GM21717 (cell line): ENCODE data around the gene ZDHHC5.
"Not testable (repeated sequence)": the region's sequence is repeated elsewhere in the genome, so short reads cannot be mapped to it uniquely, and the experiment has no call there.

Experiments used
- ATAC-seq: cut with Tn5 transposase; IDR thresholded peaks from one replicate; pipeline ENCODE4 v1.9.1; 2021; ENCODE audit warnings: mild to moderate bottlenecking, moderate library complexity; ENCODE audit not compliant: unreplicated experiment

The ZDHHC5 gene

GRCh38 chr11:57662893-57663292 is 5.0 kb upstream of the ZDHHC5 start:
- no peak for ATAC-seq

- ATAC-seq = no peak
Observed at GRCh38 chr11:57663975-57664374, 3.9 kb upstream of the ZDHHC5 start.

GRCh38 chr11:57667117-57667735 is 688 bp upstream of the ZDHHC5 start:
- peak; percentile 67 for ATAC-seq

GRCh38 chr11:57668434-57668782 is 494 bp downstream of the ZDHHC5 start:
- peak; percentile 15 for ATAC-seq

GRCh38 chr11:57674251-57674650 is 6.3 kb downstream of the ZDHHC5 start:
- no peak for ATAC-seq

DNA sequence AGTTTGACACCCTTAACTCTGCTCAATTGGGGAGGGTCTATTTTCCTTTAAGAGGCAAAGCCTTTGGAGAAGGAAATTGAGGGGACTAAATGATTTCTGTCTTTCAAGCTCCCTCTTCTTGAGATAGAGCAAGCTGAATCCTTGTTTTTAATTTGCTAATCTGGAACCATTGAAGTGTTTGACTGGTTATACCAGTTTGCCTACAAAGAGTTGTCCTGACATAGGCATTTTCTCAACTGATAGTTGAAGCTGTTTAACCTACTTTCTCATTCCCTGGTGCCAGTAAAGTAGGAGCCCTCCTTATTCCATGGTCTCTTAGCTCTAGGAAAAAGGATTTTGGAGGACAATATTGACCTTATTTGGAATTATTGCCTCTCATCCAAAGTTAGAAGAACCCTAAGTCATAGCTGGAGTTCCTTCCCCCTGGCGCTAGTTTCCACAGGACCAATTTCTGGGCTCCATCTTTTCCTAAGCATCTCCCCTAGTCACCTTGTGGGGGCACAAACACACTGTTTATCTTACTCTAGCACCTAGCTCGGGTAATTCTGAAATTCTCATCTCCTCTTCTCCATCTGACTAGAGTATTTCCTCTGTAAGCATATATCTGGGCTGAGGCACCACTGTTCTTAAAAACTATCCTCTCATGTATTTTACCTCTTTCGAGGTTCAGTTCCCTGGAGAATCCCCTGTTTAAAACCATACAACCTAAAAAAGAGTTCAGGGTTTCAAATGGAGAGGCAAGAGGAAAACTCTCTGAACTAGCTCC is 7.4 kb downstream of the ZDHHC5 start:
- no peak for ATAC-seq

DNA sequence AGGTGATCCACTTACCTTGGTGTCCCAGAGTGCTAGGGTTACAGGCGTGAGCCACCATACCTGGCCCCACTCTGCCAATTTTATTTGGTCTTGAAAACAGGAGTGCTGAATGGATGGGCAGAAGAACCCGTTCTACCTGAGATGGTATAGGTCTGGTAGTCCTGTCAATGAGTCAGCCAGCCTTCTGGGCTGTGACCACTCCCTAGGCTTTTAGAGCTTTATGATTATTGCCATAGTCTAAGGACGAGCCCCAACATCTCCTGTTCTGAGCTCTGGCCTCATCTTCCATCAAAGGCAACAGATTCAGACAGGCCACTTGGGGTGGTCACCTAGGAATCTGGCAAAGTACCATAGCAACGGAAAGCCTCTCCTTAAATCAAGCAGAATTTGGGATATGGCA is 11.5 kb downstream of the ZDHHC5 start:
- ATAC-seq = no peak

- ATAC-seq = peak; percentile 60
Observed at GRCh38 chr11:57680552-57680874, 12.6 kb downstream of the ZDHHC5 start.

- ATAC-seq = no peak
Observed at GRCh38 chr11:57681168-57681567, 13.3 kb downstream of the ZDHHC5 start.

DNA sequence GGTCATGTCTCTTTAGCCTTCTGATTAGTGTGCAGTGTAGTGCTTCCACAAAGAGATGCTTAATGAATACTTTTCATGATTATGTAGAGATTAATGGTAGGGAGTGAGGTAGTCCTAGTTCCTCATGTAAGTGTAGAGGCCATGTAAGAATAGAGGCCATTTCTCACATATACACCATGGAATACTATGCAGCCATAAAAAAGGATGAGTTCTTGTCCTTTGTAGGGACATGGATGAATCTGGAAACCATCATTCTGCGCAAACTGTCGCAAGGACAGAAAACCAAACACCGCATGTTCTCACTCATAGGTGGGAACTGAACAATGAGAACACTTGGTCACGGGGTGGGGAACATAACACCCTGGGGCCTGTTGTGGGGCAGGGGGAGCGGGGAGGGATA is 22.6 kb downstream of the ZDHHC5 start:
- ATAC-seq = not testable (repeated sequence)

DNA sequence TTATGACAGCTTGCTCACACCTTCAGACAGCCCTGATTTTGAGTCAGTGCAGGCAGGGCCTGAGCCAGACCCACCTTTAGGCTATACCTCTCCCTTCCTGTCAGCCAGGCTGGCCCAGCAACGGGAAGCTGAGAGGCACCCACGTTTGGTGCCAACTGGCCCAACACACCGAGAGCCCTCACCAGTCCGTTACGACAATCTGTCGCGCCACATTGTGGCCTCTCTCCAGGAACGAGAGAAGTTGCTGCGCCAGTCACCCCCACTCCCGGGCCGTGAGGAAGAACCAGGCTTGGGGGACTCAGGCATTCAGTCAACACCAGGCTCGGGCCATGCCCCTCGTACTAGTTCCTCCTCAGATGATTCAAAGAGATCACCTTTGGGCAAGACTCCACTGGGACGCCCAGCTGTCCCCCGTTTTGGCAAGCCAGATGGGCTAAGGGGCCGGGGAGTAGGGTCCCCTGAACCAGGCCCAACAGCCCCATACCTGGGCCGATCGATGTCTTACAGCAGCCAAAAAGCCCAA is 31.0 kb downstream of the ZDHHC5 start:
- no peak for ATAC-seq

GRCh38 chr11:57699813-57700212 is 31.9 kb downstream of the ZDHHC5 start:
- ATAC-seq = no peak

DNA sequence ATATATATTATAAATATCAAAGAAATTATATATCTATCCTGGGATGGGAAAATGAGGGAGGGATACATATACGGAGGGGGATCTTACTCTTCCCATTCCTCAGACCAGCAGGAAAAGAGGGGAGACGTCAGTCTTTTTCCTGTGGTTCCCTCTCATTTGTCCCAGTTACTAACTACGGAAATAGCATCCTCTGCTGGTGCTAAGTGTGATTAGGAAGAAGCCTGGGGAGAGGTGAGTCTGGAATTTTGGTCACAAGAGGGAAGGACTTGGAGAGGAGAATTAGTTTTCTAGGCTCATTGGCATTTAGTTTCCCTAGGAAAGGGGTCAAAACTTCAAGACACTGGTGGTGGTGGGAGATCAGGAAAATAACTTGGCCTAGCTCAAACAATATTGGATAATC is 32.5 kb downstream of the ZDHHC5 start:
- no peak for ATAC-seq

- ATAC-seq = no peak
Observed at GRCh38 chr11:57703341-57703740, 35.4 kb downstream of the ZDHHC5 start.

DNA sequence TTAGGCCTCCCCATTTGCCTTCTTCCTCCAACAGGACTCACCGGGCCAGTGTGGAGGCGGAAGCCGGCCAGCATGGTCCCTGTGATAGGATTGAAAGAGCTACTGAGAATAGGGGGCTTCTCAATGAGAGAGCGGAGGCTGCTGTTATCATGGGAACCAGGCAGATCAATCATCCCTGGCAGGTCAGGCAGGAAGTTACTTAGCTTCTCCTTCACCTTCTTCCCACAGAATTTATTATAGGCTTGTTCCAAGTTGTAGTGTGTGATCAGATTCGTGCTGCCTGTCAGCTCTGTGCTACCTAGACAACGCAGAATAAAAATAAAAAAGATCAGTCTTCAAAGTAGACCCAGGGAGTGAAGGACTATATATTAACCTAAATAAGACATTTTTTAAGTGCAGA is 37.0 kb downstream of the ZDHHC5 start:
- no peak for ATAC-seq

GRCh38 chr11:57705432-57705831 is 37.5 kb downstream of the ZDHHC5 start:
- ATAC-seq = not testable (repeated sequence)

GRCh38 chr11:57709802-57710367 is 42.0 kb downstream of the ZDHHC5 start:
- no peak for ATAC-seq

DNA sequence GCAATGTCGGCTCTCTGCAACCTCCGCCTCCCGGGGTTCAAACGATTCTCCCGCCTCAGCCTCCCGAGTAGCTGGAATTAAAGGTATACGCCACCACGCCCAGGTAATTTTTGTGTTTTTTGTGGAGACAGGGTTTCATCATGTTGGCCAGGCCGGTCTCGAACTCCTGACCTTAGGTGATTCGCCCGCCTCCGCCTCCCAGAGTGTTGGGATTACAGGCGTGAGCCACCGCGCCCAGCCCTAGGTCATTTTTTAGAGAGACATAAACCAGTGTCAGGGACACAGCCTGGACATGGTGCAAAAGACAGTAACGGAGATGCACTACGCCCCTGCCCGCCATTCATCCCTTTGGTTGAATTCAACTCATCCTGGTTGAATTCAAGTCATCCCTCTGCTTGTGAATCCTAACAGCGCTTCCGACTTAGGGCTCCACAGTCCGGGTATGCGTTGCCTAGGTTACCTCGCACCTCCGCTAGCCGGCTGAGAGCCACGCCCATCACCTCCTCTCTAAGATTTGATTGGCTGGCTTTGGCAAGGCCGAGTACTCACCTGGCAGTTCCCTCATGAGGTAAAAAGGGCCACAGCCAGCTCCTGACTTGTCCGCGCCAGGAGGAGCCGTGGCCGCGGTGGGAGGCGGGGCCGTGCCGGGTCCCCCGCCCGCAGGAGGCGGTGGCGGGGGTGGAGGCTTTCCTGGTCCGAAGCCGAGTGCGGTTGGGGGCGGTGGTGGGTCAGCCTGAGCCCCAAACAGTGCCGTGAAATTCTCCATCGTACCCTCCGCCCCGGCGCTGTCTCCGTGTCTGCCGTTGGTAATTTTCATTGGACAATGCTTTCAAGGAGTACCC is 43.7 kb downstream of the ZDHHC5 start, which contains the start of gene MED19:
TSS of gene MED19 (minus strand) at position 802 of the 842 bp plus-strand sequence. CDS start at position 766, 36 bp downstream.
- peak; percentile 47 for ATAC-seq

DNA sequence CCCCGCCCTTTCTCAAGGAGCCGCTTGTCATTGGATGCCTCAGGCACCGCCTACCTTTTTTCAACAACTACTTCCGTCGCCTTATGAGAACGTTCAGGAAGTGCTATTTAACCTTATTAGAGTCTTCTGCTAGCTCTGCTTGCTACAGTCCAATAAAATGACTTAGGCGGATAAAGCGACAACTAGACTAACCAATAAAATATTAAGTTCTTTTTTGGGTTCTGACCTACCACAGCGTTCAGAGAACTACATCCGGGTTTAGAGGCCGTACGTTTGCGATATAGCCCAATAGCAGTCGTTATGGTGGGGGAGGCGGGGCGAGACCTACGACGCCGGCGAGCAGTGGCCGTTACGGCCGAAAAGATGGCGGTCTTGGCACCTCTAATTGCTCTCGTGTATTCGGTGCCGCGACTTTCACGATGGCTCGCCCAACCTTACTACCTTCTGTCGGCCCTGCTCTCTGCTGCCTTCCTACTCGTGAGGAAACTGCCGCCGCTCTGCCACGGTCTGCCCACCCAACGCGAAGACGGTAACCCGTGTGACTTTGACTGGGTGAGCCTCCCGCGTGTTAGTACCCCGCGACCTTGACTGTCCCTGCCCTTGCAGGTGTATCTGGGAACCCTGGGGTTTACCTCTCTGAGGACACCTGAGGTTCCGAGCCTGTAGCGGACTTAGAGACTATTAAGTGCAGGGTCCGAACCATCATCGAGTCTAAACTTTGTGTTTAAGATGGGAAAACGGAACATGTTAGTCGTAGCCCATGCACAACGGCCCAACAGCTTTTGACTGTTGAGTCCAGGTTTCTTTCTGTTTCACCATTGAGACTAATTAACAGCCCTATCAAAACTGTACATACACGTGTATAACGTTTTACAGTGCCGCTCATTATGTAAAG is 44.6 kb downstream of the ZDHHC5 start, which contains the start of gene TMX2:
TSS of gene TMX2 (plus strand) at position 338 of the 895 bp plus-strand sequence. CDS start at position 364, 26 bp downstream.
- ATAC-seq = peak; percentile 96

DNA sequence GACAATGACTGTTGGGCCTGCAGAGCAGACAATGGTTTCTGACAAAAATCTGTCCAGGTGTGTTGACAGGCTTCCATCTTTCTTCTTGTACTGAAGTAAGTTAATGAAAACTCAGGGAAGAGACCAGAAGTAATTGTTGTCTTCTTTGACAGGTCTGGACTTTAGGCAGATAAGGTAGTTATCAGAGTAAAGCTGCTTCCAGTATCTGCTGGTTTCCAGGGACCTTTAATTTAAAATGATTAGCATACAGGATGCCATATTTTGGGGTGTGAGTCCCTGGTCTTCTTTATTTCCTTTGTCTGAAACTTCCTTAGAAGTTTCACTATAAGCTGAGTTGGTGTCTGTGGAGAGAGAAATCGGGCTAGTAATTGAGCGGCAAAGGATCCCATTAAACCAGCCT is 45.9 kb downstream of the ZDHHC5 start:
- ATAC-seq = no peak
